OCI-LY1 (cell line): ENCODE results near the gene PCBP4.

Experiments
- CTCF ChIP-seq: fragments of 200-600 bp; sonication (generic), shearing (Covaris generic); IDR thresholded peaks from 2 replicates; pipeline ENCODE4 v1.5.1; 2017; ENCODE audit warnings: mild to moderate bottlenecking, antibody characterized with exemption, low read length, moderate library complexity, mixed read lengths
- EZH2 ChIP-seq: fragments of 200-600 bp; sonication (generic), shearing (Covaris generic); IDR thresholded peaks from 2 replicates; pipeline ENCODE4 v1.8.0; 2017; ENCODE audit warnings: borderline replicate concordance, mixed run types, mild to moderate bottlenecking, antibody characterized with exemption, low read length, moderate library complexity, mixed read lengths

GRCh38 chr3:51953445-51953844, 13.8 kb downstream of the PCBP4 start:
- no peak for TF ChIP-seq CTCF
- TF ChIP-seq EZH2 = no peak
